OCI-LY1 (cell line): ENCODE results near the gene IRAK1BP1.

Source experiments
- H2AFZ ChIP-seq: fragments of 200-600 bp; sonication (generic), shearing (Covaris generic); 2 replicates; pipeline ENCODE4 v1.6.0; 2014; ENCODE audit warnings: antibody characterized with exemption, mild to moderate bottlenecking, low read length
- H3F3A ChIP-seq: fragments of 200-600 bp; sonication (generic), shearing (Covaris generic); 2 replicates; pipeline ENCODE4 v1.6.0; 2014; ENCODE audit warnings: mild to moderate bottlenecking, antibody characterized with exemption, low read length, moderate library complexity; ENCODE audit not compliant: insufficient read depth
- H3K27ac ChIP-seq: fragments of 200-600 bp; sonication (generic); 2 replicates; pipeline ENCODE4 v1.5.1; 2014; ENCODE audit warnings: low read length, mixed run types, mild to moderate bottlenecking, low read depth; ENCODE audit not compliant: poor library complexity, severe bottlenecking
- H3K27me3 ChIP-seq: fragments of 200-600 bp; sonication (generic); 2 replicates; pipeline ENCODE4 v1.6.0; 2014; ENCODE audit warnings: antibody characterized with exemption, mild to moderate bottlenecking, low read length, moderate library complexity; ENCODE audit not compliant: insufficient read depth
- H3K36me3 ChIP-seq: fragments of 200-600 bp; sonication (generic); 2 replicates; pipeline ENCODE4 v1.6.1; 2014; ENCODE audit warnings: mild to moderate bottlenecking, antibody characterized with exemption, low read length, moderate library complexity, mixed read lengths; ENCODE audit not compliant: insufficient read depth
- H3K4me1 ChIP-seq: fragments of 200-600 bp; sonication (generic); 2 replicates; pipeline ENCODE4 v1.5.1; 2014; ENCODE audit warnings: mild to moderate bottlenecking, low read length, moderate library complexity; ENCODE audit not compliant: insufficient read depth, severe bottlenecking
- H3K4me2 ChIP-seq: fragments of 200-600 bp; sonication (generic), shearing (Covaris generic); 2 replicates; pipeline ENCODE4 v1.6.1; 2014; ENCODE audit warnings: low read length
- H3K4me3 ChIP-seq: fragments of 200-600 bp; sonication (generic); 2 replicates; pipeline ENCODE4 v1.5.1; 2014; ENCODE audit warnings: low read length, low read depth, mild to moderate bottlenecking, mixed read lengths; ENCODE audit not compliant: poor library complexity, severe bottlenecking
- H3K79me2 ChIP-seq: fragments of 200-600 bp; shearing (Covaris generic); 2 replicates; pipeline ENCODE4 v1.6.1; 2016; ENCODE audit warnings: mixed run types, low read length, mixed read lengths; ENCODE audit not compliant: insufficient read depth
- H3K9ac ChIP-seq: fragments of 200-600 bp; sonication (generic), shearing (Covaris generic); 2 replicates; pipeline ENCODE4 v1.6.1; 2014; ENCODE audit warnings: mild to moderate bottlenecking, low read length, mixed read lengths
- H3K9me2 ChIP-seq: fragments of 200-600 bp; sonication (generic), shearing (Covaris generic); 2 replicates; pipeline ENCODE4 v1.6.1; 2014; ENCODE audit warnings: low read depth, mild to moderate bottlenecking, low read length, mixed read lengths
- H3K9me3 ChIP-seq: fragments of 200-600 bp; shearing (Covaris generic); 2 replicates; pipeline ENCODE4 v1.6.1; 2014; ENCODE audit warnings: low read length, mixed read lengths
- H4K20me1 ChIP-seq: fragments of 200-600 bp; sonication (generic), shearing (Covaris generic); 2 replicates; pipeline ENCODE4 v1.6.0; 2016; ENCODE audit warnings: mild to moderate bottlenecking, low read length; ENCODE audit not compliant: insufficient read depth
- CTCF ChIP-seq: fragments of 200-600 bp; sonication (generic), shearing (Covaris generic); IDR thresholded peaks from 2 replicates; pipeline ENCODE4 v1.5.1; 2017; ENCODE audit warnings: mild to moderate bottlenecking, antibody characterized with exemption, low read length, moderate library complexity, mixed read lengths
- EZH2 ChIP-seq: fragments of 200-600 bp; sonication (generic), shearing (Covaris generic); IDR thresholded peaks from 2 replicates; pipeline ENCODE4 v1.8.0; 2017; ENCODE audit warnings: borderline replicate concordance, mixed run types, mild to moderate bottlenecking, antibody characterized with exemption, low read length, moderate library complexity, mixed read lengths

The IRAK1BP1 gene

GRCh38 chr6:78909391-78909790 is 42.0 kb downstream of the IRAK1BP1 start:
- Histone ChIP-seq H3K9ac (no peak overlapping the region), H3K9me2 (no peaks in the 10 kb centered on the region), H3K36me3 (no peaks in the 10 kb centered on the region), H2AFZ (no peak overlapping the region), H3F3A (no peaks in the 10 kb centered on the region), H3K27ac (no peak overlapping the region), H3K79me2 (no peaks in the 10 kb centered on the region), H3K4me2 (no peak overlapping the region), H3K4me3 (no peak overlapping the region), H3K27me3 (no peaks in the 10 kb centered on the region), H4K20me1 (no peaks in the 10 kb centered on the region), H3K4me1 (peaks cover 6% of the 10 kb centered on the region), H3K9me3 (no peaks in the 10 kb centered on the region)
- TF ChIP-seq EZH2 (no peak), CTCF (no peak)

- Histone ChIP-seq H3K9me2 (no peaks in the 10 kb centered on the region), H3K4me1 (peaks cover 6% of the 10 kb centered on the region), H3K27me3 (no peaks in the 10 kb centered on the region), H3K79me2 (no peaks in the 10 kb centered on the region), H2AFZ (no peak overlapping the region), H3K4me3 (no peak overlapping the region), H3K9me3 (no peaks in the 10 kb centered on the region), H3K4me2 (no peak overlapping the region; the same call in 1 of the 2 replicates), H3K9ac (no peak overlapping the region), H3F3A (no peaks in the 10 kb centered on the region), H4K20me1 (no peaks in the 10 kb centered on the region), H3K27ac (no peak overlapping the region), H3K36me3 (no peaks in the 10 kb centered on the region)
- TF ChIP-seq CTCF = no peak
Observed at GRCh38 chr6:78910010-78910409, 42.7 kb downstream of the IRAK1BP1 start.

- no peak overlapping the region for H3K27ac ChIP-seq
- no peak for TF ChIP-seq CTCF
- no peak for TF ChIP-seq EZH2
- no peak overlapping the region; the same call in 1 of the 2 replicates for H3K4me2 ChIP-seq
- H3K9me2 ChIP-seq = no peaks in the 10 kb centered on the region
- no peaks in the 10 kb centered on the region for H4K20me1 ChIP-seq
- no peaks in the 10 kb centered on the region for H3K36me3 ChIP-seq
- no peak overlapping the region for H3K9ac ChIP-seq
- H2AFZ ChIP-seq = no peak overlapping the region
- H3K79me2 ChIP-seq = no peaks in the 10 kb centered on the region
- H3F3A ChIP-seq = no peaks in the 10 kb centered on the region
- peak overlapping the region; percentile 29 for H3K4me3 ChIP-seq
- no peaks in the 10 kb centered on the region for H3K9me3 ChIP-seq
- H3K27me3 ChIP-seq = no peaks in the 10 kb centered on the region
- peaks cover 6% of the 10 kb centered on the region for H3K4me1 ChIP-seq
Observed at GRCh38 chr6:78910591-78911171, 43.3 kb downstream of the IRAK1BP1 start.
